B cell (primary cell): ENCODE results near the gene MED12L.

Experiments used
- EZH2 ChIP-seq: IDR thresholded peaks from 2 replicates; pipeline ENCODE4 v1.6.1; 2012; ENCODE audit warnings: borderline replicate concordance, low read depth, mild to moderate bottlenecking, moderate library complexity, low read length; ENCODE audit not compliant: insufficient read depth, poor library complexity, severe bottlenecking
- TF ChIP-seq, protein P1 (sequence below): fragments of 200-600 bp; IDR thresholded peaks from one replicate; pipeline ENCODE4 v1.8.0; 2022; ENCODE audit warnings: antibody characterized with exemption, mild to moderate bottlenecking

DNA sequence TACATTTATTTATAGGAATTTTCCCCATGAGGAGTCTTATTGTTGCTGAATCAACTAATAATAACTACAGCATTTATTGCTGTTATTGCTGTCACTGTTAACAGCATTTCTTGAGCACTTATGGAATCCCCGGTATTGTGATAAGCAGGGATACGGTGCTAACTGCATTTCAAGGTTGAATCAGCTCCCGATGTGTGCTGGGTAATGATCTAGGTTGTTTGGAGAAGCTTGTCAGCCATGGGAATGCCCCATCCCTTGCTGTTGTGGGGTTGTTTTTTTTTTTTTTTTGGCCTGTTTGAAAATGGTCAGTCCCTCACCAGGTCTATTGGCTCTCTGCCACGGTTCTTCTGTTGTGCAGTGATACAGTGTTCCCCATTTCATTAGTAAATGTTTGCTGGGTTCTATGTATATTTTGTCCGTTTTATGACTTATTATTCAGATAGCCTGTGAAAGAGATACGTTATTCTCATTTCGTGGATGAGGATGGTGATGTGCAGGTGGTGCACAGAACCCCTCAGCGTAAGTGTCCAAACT is 48.5 kb downstream of the MED12L start:
- TF ChIP-seq, protein P1, sequence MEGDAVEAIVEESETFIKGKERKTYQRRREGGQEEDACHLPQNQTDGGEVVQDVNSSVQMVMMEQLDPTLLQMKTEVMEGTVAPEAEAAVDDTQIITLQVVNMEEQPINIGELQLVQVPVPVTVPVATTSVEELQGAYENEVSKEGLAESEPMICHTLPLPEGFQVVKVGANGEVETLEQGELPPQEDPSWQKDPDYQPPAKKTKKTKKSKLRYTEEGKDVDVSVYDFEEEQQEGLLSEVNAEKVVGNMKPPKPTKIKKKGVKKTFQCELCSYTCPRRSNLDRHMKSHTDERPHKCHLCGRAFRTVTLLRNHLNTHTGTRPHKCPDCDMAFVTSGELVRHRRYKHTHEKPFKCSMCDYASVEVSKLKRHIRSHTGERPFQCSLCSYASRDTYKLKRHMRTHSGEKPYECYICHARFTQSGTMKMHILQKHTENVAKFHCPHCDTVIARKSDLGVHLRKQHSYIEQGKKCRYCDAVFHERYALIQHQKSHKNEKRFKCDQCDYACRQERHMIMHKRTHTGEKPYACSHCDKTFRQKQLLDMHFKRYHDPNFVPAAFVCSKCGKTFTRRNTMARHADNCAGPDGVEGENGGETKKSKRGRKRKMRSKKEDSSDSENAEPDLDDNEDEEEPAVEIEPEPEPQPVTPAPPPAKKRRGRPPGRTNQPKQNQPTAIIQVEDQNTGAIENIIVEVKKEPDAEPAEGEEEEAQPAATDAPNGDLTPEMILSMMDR = no peak
- no peak for TF ChIP-seq EZH2
